T-helper 2 cell treated with Interferon-gamma antibody and Interleukin-4, amounts not matched to agents 5 μg/mL and 100 μg/mL, for 36 hours (primary cell): Measurements from ENCODE around the gene NSFL1C.

Experiments used
- DNase-seq: peaks from one replicate; pipeline ENCODE4 v3.0.0; 2021; ENCODE audit warnings: low spot score
- H3K27ac Mint-ChIP-seq: one replicate; pipeline ENCODE4 v1.8.0; 2021; ENCODE audit warnings: mild to moderate bottlenecking, mixed read lengths
- H3K27me3 Mint-ChIP-seq: one replicate; pipeline ENCODE4 v1.8.0; 2021; ENCODE audit warnings: low read depth, mixed read lengths
- H3K36me3 Mint-ChIP-seq: one replicate; pipeline ENCODE4 v1.8.0; 2021; ENCODE audit warnings: low read depth, mixed read lengths
- H3K4me1 Mint-ChIP-seq: one replicate; pipeline ENCODE4 v1.8.0; 2021; ENCODE audit warnings: low read depth, mixed read lengths
- H3K4me3 Mint-ChIP-seq: one replicate; pipeline ENCODE4 v1.8.0; 2022; ENCODE audit warnings: mild to moderate bottlenecking, moderate library complexity, mixed read lengths
- H3K9me3 Mint-ChIP-seq: one replicate; pipeline ENCODE4 v1.8.0; 2021; ENCODE audit warnings: mixed read lengths

Gene NSFL1C

GRCh38 chr20:1462001-1462400 is 4.6 kb downstream of the NSFL1C start:
- no peaks in the 10 kb centered on the region for H3K9me3 Mint-ChIP-seq
- peaks cover 29% of the 10 kb centered on the region for H3K36me3 Mint-ChIP-seq

GRCh38 chr20:1460275-1460674 is 6.4 kb downstream of the NSFL1C start:
- no peak for DNase-seq
- Mint-ChIP-seq H3K4me1 (peaks cover 25% of the 10 kb centered on the region), H3K27me3 (no peaks in the 10 kb centered on the region)

More at GRCh38 chr20:1462001-1462400, 4.6 kb downstream of the NSFL1C start:
- H3K27ac Mint-ChIP-seq: no peak overlapping the region
- H3K27me3 Mint-ChIP-seq: no peaks in the 10 kb centered on the region
- H3K4me1 Mint-ChIP-seq: peaks cover 34% of the 10 kb centered on the region
- no peak overlapping the region for H3K4me3 Mint-ChIP-seq
- DNase-seq: no peak

DNA sequence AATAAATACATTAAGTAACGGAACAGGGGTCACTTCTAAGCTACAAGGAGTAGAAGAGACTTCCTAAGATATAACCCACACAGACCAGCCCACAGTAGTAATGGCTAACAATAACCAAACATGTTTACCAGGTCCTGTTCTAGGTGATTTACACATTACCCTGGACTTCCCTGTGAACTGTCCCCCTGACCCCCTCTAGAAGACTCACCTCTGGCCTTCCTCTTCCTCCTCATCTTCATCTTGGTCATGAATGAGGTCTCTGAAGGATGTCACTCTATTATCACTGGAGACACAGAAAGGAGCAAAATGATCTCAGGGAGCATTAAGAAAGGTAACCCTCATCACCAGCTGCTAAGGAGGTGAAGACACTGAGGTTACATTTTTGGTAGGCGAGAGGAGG is 8.7 kb downstream of the NSFL1C start:
- DNase-seq: no peak
- H3K36me3 Mint-ChIP-seq: peaks cover 37% of the 10 kb centered on the region
- no peaks in the 10 kb centered on the region for H3K27me3 Mint-ChIP-seq
- H3K27ac Mint-ChIP-seq: no peak overlapping the region
- H3K4me3 Mint-ChIP-seq: no peak overlapping the region
- H3K9me3 Mint-ChIP-seq: no peaks in the 10 kb centered on the region
- peaks cover 2% of the 10 kb centered on the region for H3K4me1 Mint-ChIP-seq

More at GRCh38 chr20:1460275-1460674, 6.4 kb downstream of the NSFL1C start:
- Mint-ChIP-seq H3K9me3 (no peaks in the 10 kb centered on the region), H3K36me3 (peaks cover 32% of the 10 kb centered on the region), H3K4me3 (no peak overlapping the region), H3K27ac (no peak overlapping the region)

DNA sequence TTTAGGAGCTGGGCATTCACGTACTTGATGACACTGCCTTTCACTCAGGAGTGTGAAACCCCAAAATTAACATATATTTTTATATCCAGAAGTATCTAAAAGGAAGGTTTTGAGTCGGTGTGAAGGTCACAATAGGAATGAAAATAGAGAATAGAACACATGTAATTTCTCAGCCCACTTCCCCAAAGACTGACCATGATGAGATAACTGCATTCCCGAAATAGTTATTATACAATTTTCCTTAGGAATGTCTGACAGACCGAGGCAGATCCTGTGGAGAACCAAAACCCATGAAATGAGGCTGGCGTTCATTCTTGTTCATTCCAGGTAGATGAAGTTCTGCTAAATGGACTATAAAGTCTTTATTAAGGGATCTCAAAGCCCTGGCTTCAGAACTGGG is 10.3 kb downstream of the NSFL1C start:
- DNase-seq: no peak
- peaks cover 48% of the 10 kb centered on the region for H3K36me3 Mint-ChIP-seq
- H3K9me3 Mint-ChIP-seq: no peaks in the 10 kb centered on the region
- no peaks in the 10 kb centered on the region for H3K27me3 Mint-ChIP-seq
- H3K4me3 Mint-ChIP-seq: no peak overlapping the region
- H3K27ac Mint-ChIP-seq: no peak overlapping the region
- H3K4me1 Mint-ChIP-seq: peaks cover 2% of the 10 kb centered on the region

GRCh38 chr20:1450926-1451491 is 15.6 kb downstream of the NSFL1C start:
- Mint-ChIP-seq H3K4me3 (no peak overlapping the region), H3K27ac (no peak overlapping the region), H3K4me1 (no peaks in the 10 kb centered on the region), H3K36me3 (peaks cover 44% of the 10 kb centered on the region), H3K27me3 (no peaks in the 10 kb centered on the region), H3K9me3 (no peaks in the 10 kb centered on the region)
- no peak for DNase-seq

DNA sequence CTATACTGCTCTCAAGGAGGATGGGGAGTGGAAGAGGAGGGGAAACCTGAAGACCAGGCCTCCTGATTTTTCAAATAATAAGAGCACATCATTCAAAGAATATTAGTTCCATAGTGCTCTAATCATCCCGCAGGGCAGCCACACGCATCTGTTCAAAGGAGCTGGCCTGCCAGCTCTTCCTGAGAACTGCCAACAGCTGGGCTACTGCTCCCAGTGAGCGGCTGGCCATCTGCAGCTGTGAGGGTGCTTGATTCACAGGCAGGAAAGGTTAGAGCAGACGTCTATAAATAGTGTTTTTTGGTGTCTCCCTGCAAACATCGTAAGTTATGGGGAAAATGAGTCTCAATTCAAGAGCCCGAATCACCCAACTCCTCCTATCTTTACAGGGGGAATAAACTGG is 17.3 kb downstream of the NSFL1C start:
- Mint-ChIP-seq H3K27ac (no peak overlapping the region), H3K4me1 (no peaks in the 10 kb centered on the region), H3K9me3 (no peaks in the 10 kb centered on the region), H3K27me3 (no peaks in the 10 kb centered on the region), H3K36me3 (peaks cover 46% of the 10 kb centered on the region), H3K4me3 (no peak overlapping the region)
- no peak for DNase-seq

- DNase-seq: no peak
- peaks cover 46% of the 10 kb centered on the region for H3K36me3 Mint-ChIP-seq
- H3K4me3 Mint-ChIP-seq: no peak overlapping the region
- no peaks in the 10 kb centered on the region for H3K27me3 Mint-ChIP-seq
- H3K4me1 Mint-ChIP-seq: no peaks in the 10 kb centered on the region
- H3K9me3 Mint-ChIP-seq: no peaks in the 10 kb centered on the region
- H3K27ac Mint-ChIP-seq: no peak overlapping the region
Observed at GRCh38 chr20:1448081-1448620, 18.5 kb downstream of the NSFL1C start.

- no peak overlapping the region for H3K4me3 Mint-ChIP-seq
- no peaks in the 10 kb centered on the region for H3K27me3 Mint-ChIP-seq
- H3K9me3 Mint-ChIP-seq: no peaks in the 10 kb centered on the region
- DNase-seq: no peak
- H3K27ac Mint-ChIP-seq: no peak overlapping the region
- H3K4me1 Mint-ChIP-seq: no peaks in the 10 kb centered on the region
- H3K36me3 Mint-ChIP-seq: peaks cover 42% of the 10 kb centered on the region
Observed at GRCh38 chr20:1446536-1446935, 20.1 kb downstream of the NSFL1C start.

DNA sequence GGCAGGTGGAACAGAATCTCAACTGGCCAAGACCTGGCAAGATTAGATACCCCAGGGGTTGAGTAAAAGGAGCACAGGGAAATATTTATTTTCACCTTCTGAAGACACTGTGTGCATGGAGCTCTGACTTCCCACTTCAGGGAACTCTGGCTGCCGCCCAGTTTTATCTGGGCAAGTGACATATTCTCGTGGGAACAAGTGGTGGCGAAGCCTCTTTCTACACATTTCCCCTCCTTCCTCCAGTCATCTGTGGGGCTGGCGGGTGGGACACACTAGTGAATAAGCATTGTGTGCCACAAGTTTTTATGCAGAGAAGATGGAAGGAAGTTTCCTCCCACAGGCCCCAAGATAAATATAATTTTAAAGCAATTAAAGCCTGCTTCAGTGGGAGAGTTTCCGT is 23.6 kb downstream of the NSFL1C start:
- Mint-ChIP-seq H3K4me1 (peaks cover 5% of the 10 kb centered on the region), H3K27ac (no peak overlapping the region), H3K36me3 (peaks cover 33% of the 10 kb centered on the region), H3K27me3 (no peaks in the 10 kb centered on the region), H3K9me3 (no peaks in the 10 kb centered on the region), H3K4me3 (no peak overlapping the region)
- no peak for DNase-seq

DNA sequence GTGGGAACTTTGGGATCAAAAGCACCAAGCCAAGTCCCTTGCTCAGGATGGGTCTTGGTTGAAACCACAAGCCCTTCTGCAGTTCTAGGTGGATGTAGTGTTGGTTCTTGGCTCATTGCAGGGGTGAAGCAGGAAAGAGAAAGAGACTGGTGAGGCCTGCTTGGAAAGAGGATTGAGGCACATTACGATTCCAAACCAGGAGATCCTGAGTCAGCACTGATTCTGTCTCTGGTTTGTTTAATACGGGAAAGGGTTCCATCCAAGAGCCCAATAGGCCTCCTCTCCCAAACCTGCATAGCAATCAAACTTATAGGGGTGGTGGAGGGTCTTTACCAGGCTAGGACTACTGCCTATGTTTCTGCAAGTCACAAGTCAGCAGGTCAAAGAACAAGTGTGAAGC is 24.3 kb downstream of the NSFL1C start:
- H3K36me3 Mint-ChIP-seq: peaks cover 32% of the 10 kb centered on the region
- H3K9me3 Mint-ChIP-seq: no peaks in the 10 kb centered on the region
- H3K27ac Mint-ChIP-seq: no peak overlapping the region
- peaks cover 7% of the 10 kb centered on the region for H3K4me1 Mint-ChIP-seq
- H3K27me3 Mint-ChIP-seq: no peaks in the 10 kb centered on the region
- DNase-seq: no peak
- H3K4me3 Mint-ChIP-seq: no peak overlapping the region

- Mint-ChIP-seq H3K9me3 (no peaks in the 10 kb centered on the region), H3K27me3 (no peaks in the 10 kb centered on the region), H3K4me1 (peaks cover 14% of the 10 kb centered on the region), H3K27ac (no peak overlapping the region), H3K4me3 (no peak overlapping the region), H3K36me3 (peaks cover 30% of the 10 kb centered on the region)
- no peak for DNase-seq
Observed at GRCh38 chr20:1441133-1441532, 25.5 kb downstream of the NSFL1C start.

GRCh38 chr20:1440024-1440423 is 26.6 kb downstream of the NSFL1C start:
- H3K27ac Mint-ChIP-seq: no peak overlapping the region
- H3K4me3 Mint-ChIP-seq: no peak overlapping the region
- DNase-seq: no peak

DNA sequence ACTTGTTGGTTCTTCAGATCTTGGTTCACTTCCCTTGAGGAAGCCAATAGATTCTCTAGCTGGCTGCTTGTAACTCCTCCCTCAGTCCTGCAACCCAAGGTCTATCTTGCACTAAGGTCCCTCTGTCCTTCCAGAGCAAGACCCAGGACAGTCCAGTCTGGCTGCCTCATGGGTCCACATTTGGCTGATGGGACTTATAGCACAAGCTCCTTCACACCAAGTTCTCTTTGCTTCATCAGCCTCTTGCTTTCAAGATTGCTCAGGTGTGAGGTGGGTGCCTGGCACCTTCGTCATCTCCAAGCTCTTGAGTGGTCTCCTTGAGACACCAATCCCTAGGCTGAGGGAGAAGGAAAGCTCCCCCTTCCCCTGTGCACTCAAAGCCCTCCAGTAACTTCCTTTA is 28.3 kb downstream of the NSFL1C start:
- Mint-ChIP-seq H3K9me3 (peaks cover 3% of the 10 kb centered on the region), H3K4me1 (peaks cover 33% of the 10 kb centered on the region), H3K36me3 (peaks cover 18% of the 10 kb centered on the region), H3K27me3 (peaks cover 2% of the 10 kb centered on the region), H3K27ac (no peak overlapping the region), H3K4me3 (no peak overlapping the region)
- no peak for DNase-seq

More at GRCh38 chr20:1440024-1440423, 26.6 kb downstream of the NSFL1C start:
- H3K4me1 Mint-ChIP-seq: peaks cover 25% of the 10 kb centered on the region
- peaks cover 2% of the 10 kb centered on the region for H3K27me3 Mint-ChIP-seq
- peaks cover 25% of the 10 kb centered on the region for H3K36me3 Mint-ChIP-seq
- H3K9me3 Mint-ChIP-seq: no peaks in the 10 kb centered on the region

DNA sequence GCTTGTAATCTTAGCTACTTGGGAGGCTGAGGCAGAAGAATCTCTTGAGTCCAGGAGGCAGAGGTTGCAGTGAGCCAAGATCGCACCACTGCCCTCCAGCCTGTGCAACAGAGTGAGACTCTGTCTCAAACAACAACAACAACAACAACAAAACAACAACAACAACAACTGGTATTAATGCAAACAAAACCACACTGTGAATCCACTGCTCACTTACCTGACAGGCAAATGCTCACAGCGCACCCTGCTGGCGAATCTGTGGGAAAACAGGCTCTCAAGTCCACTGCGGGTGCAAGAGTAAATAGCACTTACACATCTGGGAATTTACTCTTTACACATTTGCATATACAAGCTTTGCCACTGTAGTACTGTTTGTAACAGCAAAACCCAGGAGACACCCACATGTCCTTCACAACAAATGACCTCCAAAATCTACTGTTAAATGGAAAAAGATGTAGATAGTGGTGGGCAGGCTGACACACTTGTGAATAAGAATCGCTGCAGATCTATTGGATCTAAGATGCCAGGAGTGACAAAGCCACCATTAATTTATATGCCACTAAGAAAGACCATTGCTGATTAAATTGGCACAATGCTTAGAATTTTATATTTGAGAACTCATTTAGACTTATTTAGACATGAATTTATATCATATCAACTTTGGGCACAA is 29.3 kb downstream of the NSFL1C start:
- DNase-seq: peak; percentile 66
- peaks cover 37% of the 10 kb centered on the region for H3K4me1 Mint-ChIP-seq
- peaks cover 19% of the 10 kb centered on the region for H3K36me3 Mint-ChIP-seq
- H3K9me3 Mint-ChIP-seq: peaks cover 5% of the 10 kb centered on the region
- H3K27ac Mint-ChIP-seq: no peak overlapping the region
- H3K27me3 Mint-ChIP-seq: peaks cover 6% of the 10 kb centered on the region
- no peak overlapping the region for H3K4me3 Mint-ChIP-seq
